ENCODE data around the gene DOK6. TPM values are rescaled to one million over a fixed set of nuclear protein-coding genes. Genes with fewer than 3 reads are reported as not detected.

The DOK6 gene
- total and polyA plus RNA-seq, 11 donors = 0.46 to 9.7 (median 2.9) TPM

DNA sequence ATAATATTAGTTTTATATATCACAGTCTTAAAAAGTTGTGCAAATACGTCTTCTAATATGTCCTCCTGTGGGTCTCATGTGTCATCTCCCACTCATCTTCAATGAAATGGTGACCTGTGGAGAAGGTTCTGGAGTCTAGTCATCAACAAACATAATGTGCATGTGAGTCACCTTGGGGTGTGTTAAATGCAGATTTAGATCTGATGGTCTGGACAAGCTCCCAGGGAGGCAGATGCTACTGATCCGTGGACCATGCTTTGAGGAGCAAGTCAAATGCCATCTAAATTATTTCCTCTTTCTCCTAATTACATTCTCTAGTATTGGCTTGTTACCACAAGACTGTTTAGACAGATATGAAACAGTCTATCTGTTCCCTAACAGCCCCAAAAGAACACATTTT is 336.0 kb downstream of the DOK6 start:
- 92 to 94% (median 93%) methylated on average over 2 of the region's 2 CpGs for WGBS, 4 donors
- H3K4me1 ChIP-seq = no peaks in the 10 kb centered on the region
- no peaks in the 10 kb centered on the region for H3K9me3 ChIP-seq
- no peaks in the 10 kb centered on the region for H3K27me3 ChIP-seq
- no peaks in the 10 kb centered on the region for H3K36me3 ChIP-seq
- intact Hi-C loops (cut with DNase I) = no loop called here
- H3K27ac ChIP-seq = no peak overlapping the region
- no peak for TF ChIP-seq POLR2A (IDR thresholded peaks at IDR 0.05)
- TF ChIP-seq CTCF (IDR thresholded peaks at IDR 0.05) = no peak
- DNase-seq (no peak), ATAC-seq (no peak)
- no peak overlapping the region for H3K4me3 ChIP-seq

DNA sequence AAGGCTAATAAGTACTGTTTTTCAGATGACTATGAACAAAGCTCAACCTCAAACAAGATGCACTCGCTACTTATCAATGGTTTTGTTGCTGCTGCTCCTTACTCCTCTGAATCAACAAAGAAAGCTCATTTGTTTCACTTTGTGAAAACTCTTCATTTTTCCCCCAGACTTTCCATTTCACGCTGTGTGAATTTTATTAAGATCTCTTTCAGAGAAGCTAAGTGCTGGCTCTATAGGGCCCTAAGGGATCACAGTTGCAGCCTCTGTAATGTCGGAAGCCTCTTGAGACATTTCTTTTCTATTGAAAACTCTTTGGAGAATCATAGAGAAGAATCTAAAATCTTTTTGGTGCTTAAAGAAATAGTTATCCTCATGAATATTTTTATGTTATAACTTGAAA is 337.2 kb downstream of the DOK6 start:
- H3K9me3 ChIP-seq = no peaks in the 10 kb centered on the region
- 92 to 93% (median 92%) methylated on average over 3 of the region's 3 CpGs for WGBS, 4 donors
- H3K4me1 ChIP-seq = no peaks in the 10 kb centered on the region
- H3K27ac ChIP-seq = no peak overlapping the region
- DNase-seq (no peak), ATAC-seq (no peak)
- H3K27me3 ChIP-seq = no peaks in the 10 kb centered on the region
- no peak overlapping the region for H3K4me3 ChIP-seq
- TF ChIP-seq CTCF (IDR thresholded peaks at IDR 0.05) (no peak), POLR2A (IDR thresholded peaks at IDR 0.05) (no peak)
- intact Hi-C loops (cut with DNase I) = no loop called here
- no peaks in the 10 kb centered on the region for H3K36me3 ChIP-seq

DNA sequence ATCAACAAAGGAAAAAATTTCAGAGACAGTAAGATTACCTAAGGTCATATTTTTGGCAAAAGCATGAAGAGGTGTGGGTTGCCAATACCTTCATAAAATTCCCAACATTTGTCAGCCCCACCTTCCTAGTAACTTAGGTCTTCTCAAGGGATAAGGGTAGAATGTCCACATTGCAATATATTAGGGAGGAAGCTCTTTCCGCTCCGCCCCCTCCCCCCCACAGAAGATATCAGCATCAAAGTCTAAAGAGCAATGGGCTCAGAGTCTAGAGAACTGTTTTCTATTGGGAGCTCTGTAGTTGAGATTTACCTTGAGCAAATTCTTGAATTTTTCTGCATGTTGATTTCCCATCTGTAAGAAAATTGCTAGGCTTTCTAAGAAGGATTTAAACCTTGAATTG is 346.7 kb downstream of the DOK6 start:
- DNase-seq = no peak
- no peaks in the 10 kb centered on the region for H3K4me1 ChIP-seq
- no peak for ATAC-seq
- H3K36me3 ChIP-seq = no peaks in the 10 kb centered on the region
- H3K27me3 ChIP-seq = no peaks in the 10 kb centered on the region
- 84 to 100% (median 91%) methylated on average over 2 of the region's 2 CpGs for WGBS, 4 donors
- peaks cover 0 to 5% (median 0%) of the 10 kb centered on the region in 12 donors for H3K9me3 ChIP-seq
- no peak overlapping the region for H3K27ac ChIP-seq
- intact Hi-C loops (cut with DNase I) = no loop called here
- TF ChIP-seq CTCF (IDR thresholded peaks at IDR 0.05) (no peak), POLR2A (IDR thresholded peaks at IDR 0.05) (no peak)
- H3K4me3 ChIP-seq = no peak overlapping the region

GRCh38 chr18:69752737-69753380 is 352.2 kb downstream of the DOK6 start:
- no peak for TF ChIP-seq CTCF (IDR thresholded peaks at IDR 0.05)
- no peak for TF ChIP-seq POLR2A (IDR thresholded peaks at IDR 0.05)
- Histone ChIP-seq H3K9me3 (peaks cover 0 to 8% (median 0%) of the 10 kb centered on the region in 12 donors), H3K4me3 (no peak overlapping the region), H3K27me3 (no peaks in the 10 kb centered on the region), H3K27ac (no peak overlapping the region), H3K36me3 (no peaks in the 10 kb centered on the region), H3K4me1 (no peaks in the 10 kb centered on the region)
- intact Hi-C loops (cut with DNase I) = no loop called here
- no peak for ATAC-seq
- DNase-seq = no peak
- WGBS, 4 donors = 73 to 83% (median 77%) methylated on average over 2 to 3 of the region's 3 CpGs
